ENCODE results near the gene DTNA.

Gene DTNA

GRCh38 chr18:34928088-34928753 lies 218.1 kb downstream of the DTNA start:
- H3K27me3 ChIP-seq (ENCODE audit: low read depth, low read length): no peaks in the 10 kb centered on the region
- H3K27ac ChIP-seq (ENCODE audit: low read length): no peak overlapping the region
- H3K4me1 ChIP-seq (ENCODE audit: control insufficient read depth in 1 of 2, insufficient read depth in 2 of 2, low read length in 2 of 2): peaks cover 0 to 3% of the 10 kb centered on the region in 2 donors
- no peaks in the 10 kb centered on the region for H3K36me3 ChIP-seq (ENCODE audit: control insufficient read depth in 1 of 2, insufficient read depth in 2 of 2, low read length in 2 of 2)
- H3K9me3 ChIP-seq (ENCODE audit: control insufficient read depth in 1 of 2, low read length in 2 of 2): no peaks in the 10 kb centered on the region
- no peak overlapping the region for H3K4me3 ChIP-seq (ENCODE audit: low read depth in 1 of 2, low read length in 2 of 2)

GRCh38 chr18:34928754-34929335 lies 218.7 kb downstream of the DTNA start:
- no peak overlapping the region for H3K4me3 ChIP-seq (ENCODE audit: low read depth in 1 of 2, low read length in 2 of 2)
- no peaks in the 10 kb centered on the region for H3K36me3 ChIP-seq (ENCODE audit: control insufficient read depth in 1 of 2, insufficient read depth in 2 of 2, low read length in 2 of 2)
- no peaks in the 10 kb centered on the region for H3K9me3 ChIP-seq (ENCODE audit: control insufficient read depth in 1 of 2, low read length in 2 of 2)
- H3K27ac ChIP-seq (ENCODE audit: low read length): no peak overlapping the region
- no peaks in the 10 kb centered on the region for H3K27me3 ChIP-seq (ENCODE audit: low read depth, low read length)
- H3K4me1 ChIP-seq (ENCODE audit: control insufficient read depth in 1 of 2, insufficient read depth in 2 of 2, low read length in 2 of 2): peaks cover 0 to 3% of the 10 kb centered on the region in 2 donors

- peaks cover 0 to 3% of the 10 kb centered on the region in 2 donors for H3K4me1 ChIP-seq (ENCODE audit: control insufficient read depth in 1 of 2, insufficient read depth in 2 of 2, low read length in 2 of 2)
- H3K36me3 ChIP-seq (ENCODE audit: control insufficient read depth in 1 of 2, insufficient read depth in 2 of 2, low read length in 2 of 2): no peaks in the 10 kb centered on the region
- no peak overlapping the region for H3K27ac ChIP-seq (ENCODE audit: low read length)
- H3K9me3 ChIP-seq (ENCODE audit: control insufficient read depth in 1 of 2, low read length in 2 of 2): no peaks in the 10 kb centered on the region
- no peak overlapping the region for H3K4me3 ChIP-seq (ENCODE audit: low read depth in 1 of 2, low read length in 2 of 2)
- no peaks in the 10 kb centered on the region for H3K27me3 ChIP-seq (ENCODE audit: low read depth, low read length)
These were observed 219.3 kb downstream of the DTNA start for GRCh38 chr18:34929336-34929780.

GRCh38 chr18:34932363-34932762 lies 222.3 kb downstream of the DTNA start:
- no peaks in the 10 kb centered on the region for H3K36me3 ChIP-seq (ENCODE audit: control insufficient read depth in 1 of 2, insufficient read depth in 2 of 2, low read length in 2 of 2)
- no peak overlapping the region for H3K27ac ChIP-seq (ENCODE audit: low read length)
- no peaks in the 10 kb centered on the region for H3K9me3 ChIP-seq (ENCODE audit: control insufficient read depth in 1 of 2, low read length in 2 of 2)
- H3K4me3 ChIP-seq (ENCODE audit: low read depth in 1 of 2, low read length in 2 of 2): no peak overlapping the region
- H3K27me3 ChIP-seq (ENCODE audit: low read depth, low read length): no peaks in the 10 kb centered on the region
- peaks cover 0 to 3% of the 10 kb centered on the region in 2 donors for H3K4me1 ChIP-seq (ENCODE audit: control insufficient read depth in 1 of 2, insufficient read depth in 2 of 2, low read length in 2 of 2)

GRCh38 chr18:34932792-34933466 lies 222.8 kb downstream of the DTNA start:
- no peak overlapping the region for H3K4me3 ChIP-seq (ENCODE audit: low read depth in 1 of 2, low read length in 2 of 2)
- peaks cover 0 to 3% of the 10 kb centered on the region in 2 donors for H3K4me1 ChIP-seq (ENCODE audit: control insufficient read depth in 1 of 2, insufficient read depth in 2 of 2, low read length in 2 of 2)
- no peaks in the 10 kb centered on the region for H3K27me3 ChIP-seq (ENCODE audit: low read depth, low read length)
- H3K27ac ChIP-seq (ENCODE audit: low read length): no peak overlapping the region
- no peaks in the 10 kb centered on the region for H3K9me3 ChIP-seq (ENCODE audit: control insufficient read depth in 1 of 2, low read length in 2 of 2)
- no peaks in the 10 kb centered on the region for H3K36me3 ChIP-seq (ENCODE audit: control insufficient read depth in 1 of 2, insufficient read depth in 2 of 2, low read length in 2 of 2)

- Histone ChIP-seq H3K36me3 (ENCODE audit: control insufficient read depth in 1 of 2, insufficient read depth in 2 of 2, low read length in 2 of 2) (no peaks in the 10 kb centered on the region), H3K4me1 (ENCODE audit: control insufficient read depth in 1 of 2, insufficient read depth in 2 of 2, low read length in 2 of 2) (peaks cover 0 to 3% of the 10 kb centered on the region in 2 donors), H3K4me3 (ENCODE audit: low read depth in 1 of 2, low read length in 2 of 2) (no peak overlapping the region), H3K27me3 (ENCODE audit: low read depth, low read length) (no peaks in the 10 kb centered on the region), H3K9me3 (ENCODE audit: control insufficient read depth in 1 of 2, low read length in 2 of 2) (no peaks in the 10 kb centered on the region), H3K27ac (ENCODE audit: low read length) (no peak overlapping the region)
These were observed 224.0 kb downstream of the DTNA start for GRCh38 chr18:34933909-34934661.

GRCh38 chr18:34936772-34937171 lies 226.7 kb downstream of the DTNA start:
- H3K36me3 ChIP-seq (ENCODE audit: control insufficient read depth in 1 of 2, insufficient read depth in 2 of 2, low read length in 2 of 2): no peaks in the 10 kb centered on the region
- H3K27me3 ChIP-seq (ENCODE audit: low read depth, low read length): no peaks in the 10 kb centered on the region
- H3K4me3 ChIP-seq (ENCODE audit: low read depth in 1 of 2, low read length in 2 of 2): no peak overlapping the region
- no peaks in the 10 kb centered on the region for H3K4me1 ChIP-seq (ENCODE audit: control insufficient read depth in 1 of 2, insufficient read depth in 2 of 2, low read length in 2 of 2)
- H3K27ac ChIP-seq (ENCODE audit: low read length): no peak overlapping the region
- no peaks in the 10 kb centered on the region for H3K9me3 ChIP-seq (ENCODE audit: control insufficient read depth in 1 of 2, low read length in 2 of 2)

- Histone ChIP-seq H3K9me3 (ENCODE audit: control insufficient read depth in 1 of 2, low read length in 2 of 2) (no peaks in the 10 kb centered on the region), H3K4me1 (ENCODE audit: control insufficient read depth in 1 of 2, insufficient read depth in 2 of 2, low read length in 2 of 2) (no peaks in the 10 kb centered on the region), H3K27me3 (ENCODE audit: low read depth, low read length) (no peaks in the 10 kb centered on the region), H3K4me3 (ENCODE audit: low read depth in 1 of 2, low read length in 2 of 2) (no peak overlapping the region), H3K36me3 (ENCODE audit: control insufficient read depth in 1 of 2, insufficient read depth in 2 of 2, low read length in 2 of 2) (no peaks in the 10 kb centered on the region), H3K27ac (ENCODE audit: low read length) (no peak overlapping the region)
These were observed 228.0 kb downstream of the DTNA start for GRCh38 chr18:34938090-34938489.
